ENCODE data around the gene SYNDIG1. TPM values are rescaled to one million over a fixed set of nuclear protein-coding genes. Genes with fewer than 3 reads are reported as not detected.

Gene SYNDIG1
- polyA plus RNA-seq, 1 donor from 2014 or later = 0.22 TPM

- Histone ChIP-seq H4K20me1 (ENCODE audit: insufficient read depth) (no peaks in the 10 kb centered on the region), H3K27me3 (ENCODE audit: insufficient read depth, low read depth, low read length) (no peaks in the 10 kb centered on the region), H3K27ac (ENCODE audit: low read length) (no peak overlapping the region), H3K4me3 (ENCODE audit: low read length) (no peak overlapping the region), H3K4me2 (ENCODE audit: low read length) (no peak overlapping the region), H3K9ac (ENCODE audit: low read length) (no peak overlapping the region), H3K36me3 (ENCODE audit: insufficient read depth, low read length) (no peaks in the 10 kb centered on the region), H3K9me2 (ENCODE audit: insufficient read depth, low read length) (no peaks in the 10 kb centered on the region), H3F3A (ENCODE audit: insufficient read depth, low read length, poor library complexity, severe bottlenecking) (no peaks in the 10 kb centered on the region), H2AFZ (ENCODE audit: low read depth, low read length) (no peak overlapping the region), H3K79me2 (replicated peaks; ENCODE audit: insufficient read depth, low read length) (no peaks in the 10 kb centered on the region), H3K9me3 (ENCODE audit: low read length) (no peaks in the 10 kb centered on the region)
- no peak for TF ChIP-seq EZH2 (IDR thresholded peaks at IDR 0.05; ENCODE audit: borderline replicate concordance, insufficient read depth, low read length, poor library complexity, severe bottlenecking)
- TF ChIP-seq CTCF (IDR thresholded peaks at IDR 0.05; ENCODE audit: poor library complexity, severe bottlenecking) = no peak
- TF ChIP-seq TAF1 (IDR thresholded peaks at IDR 0.05; ENCODE audit: low read depth) = no peak
- no peak for TF ChIP-seq RAD21 (conservative IDR thresholded peaks at IDR 0.05)
- TF ChIP-seq REST (IDR thresholded peaks at IDR 0.05; ENCODE audit: borderline replicate concordance) = no peak
- no peak for TF ChIP-seq POLR2AphosphoS5 (IDR thresholded peaks at IDR 0.05)
- no peak for TF ChIP-seq SMC3 (conservative IDR thresholded peaks at IDR 0.05; ENCODE audit: poor library complexity)
- TF ChIP-seq EP300 (conservative IDR thresholded peaks at IDR 0.05; ENCODE audit: poor library complexity, severe bottlenecking) = no peak
- no peak for TF ChIP-seq MXI1 (conservative IDR thresholded peaks at IDR 0.05; ENCODE audit: poor library complexity, severe bottlenecking)
These were observed 181.9 kb downstream of the SYNDIG1 start for GRCh38 chr20:24651171-24651975.

- Histone ChIP-seq H3K27ac (ENCODE audit: low read length) (no peak overlapping the region), H3K9me2 (ENCODE audit: insufficient read depth, low read length) (no peaks in the 10 kb centered on the region), H3F3A (ENCODE audit: insufficient read depth, low read length, poor library complexity, severe bottlenecking) (no peaks in the 10 kb centered on the region), H3K4me3 (ENCODE audit: low read length) (no peak overlapping the region), H2AFZ (ENCODE audit: low read depth, low read length) (no peak overlapping the region), H3K9ac (ENCODE audit: low read length) (no peak overlapping the region), H3K27me3 (ENCODE audit: insufficient read depth, low read depth, low read length) (no peaks in the 10 kb centered on the region), H3K79me2 (replicated peaks; ENCODE audit: insufficient read depth, low read length) (no peaks in the 10 kb centered on the region), H3K36me3 (ENCODE audit: insufficient read depth, low read length) (no peaks in the 10 kb centered on the region), H4K20me1 (ENCODE audit: insufficient read depth) (no peaks in the 10 kb centered on the region), H3K4me2 (ENCODE audit: low read length) (no peak overlapping the region), H3K9me3 (ENCODE audit: low read length) (no peaks in the 10 kb centered on the region)
- TF ChIP-seq TAF1 (IDR thresholded peaks at IDR 0.05; ENCODE audit: low read depth) (no peak), CTCF (IDR thresholded peaks at IDR 0.05; ENCODE audit: poor library complexity, severe bottlenecking) (no peak), REST (IDR thresholded peaks at IDR 0.05; ENCODE audit: borderline replicate concordance) (no peak), EZH2 (IDR thresholded peaks at IDR 0.05; ENCODE audit: borderline replicate concordance, insufficient read depth, low read length, poor library complexity, severe bottlenecking) (no peak), EP300 (conservative IDR thresholded peaks at IDR 0.05; ENCODE audit: poor library complexity, severe bottlenecking) (no peak), MXI1 (conservative IDR thresholded peaks at IDR 0.05; ENCODE audit: poor library complexity, severe bottlenecking) (no peak)
These were observed 182.5 kb downstream of the SYNDIG1 start for GRCh38 chr20:24651976-24652345.
